NB4 (cell line): ENCODE results near the gene TM9SF1.

Experiments used
- DNase-seq: peaks from one replicate; pipeline ENCODE4 v3.0.0; 2010; ENCODE audit warnings: low read depth
- H3K4me3 ChIP-seq: one replicate; pipeline ENCODE4 v1.5.1; 2011; ENCODE audit warnings: mild to moderate bottlenecking, low read depth, low read length, moderate library complexity
- MAX ChIP-seq: IDR thresholded peaks from 2 replicates; pipeline ENCODE4 v1.6.1; 2011; ENCODE audit warnings: low read depth, low read length
- MYC ChIP-seq: IDR thresholded peaks from 2 replicates; pipeline ENCODE4 v1.6.1; 2011; ENCODE audit warnings: low read depth, low read length
- POLR2A ChIP-seq: IDR thresholded peaks from 2 replicates; pipeline ENCODE4 v1.6.1; 2011; ENCODE audit warnings: mild to moderate bottlenecking; ENCODE audit not compliant: insufficient read length; ENCODE audit errors: extremely low read depth
- TF ChIP-seq, protein P1 (sequence below): IDR thresholded peaks from one replicate; pipeline ENCODE4 v1.5.1; 2012; ENCODE audit warnings: low read depth, low read length

The TM9SF1 gene

DNA sequence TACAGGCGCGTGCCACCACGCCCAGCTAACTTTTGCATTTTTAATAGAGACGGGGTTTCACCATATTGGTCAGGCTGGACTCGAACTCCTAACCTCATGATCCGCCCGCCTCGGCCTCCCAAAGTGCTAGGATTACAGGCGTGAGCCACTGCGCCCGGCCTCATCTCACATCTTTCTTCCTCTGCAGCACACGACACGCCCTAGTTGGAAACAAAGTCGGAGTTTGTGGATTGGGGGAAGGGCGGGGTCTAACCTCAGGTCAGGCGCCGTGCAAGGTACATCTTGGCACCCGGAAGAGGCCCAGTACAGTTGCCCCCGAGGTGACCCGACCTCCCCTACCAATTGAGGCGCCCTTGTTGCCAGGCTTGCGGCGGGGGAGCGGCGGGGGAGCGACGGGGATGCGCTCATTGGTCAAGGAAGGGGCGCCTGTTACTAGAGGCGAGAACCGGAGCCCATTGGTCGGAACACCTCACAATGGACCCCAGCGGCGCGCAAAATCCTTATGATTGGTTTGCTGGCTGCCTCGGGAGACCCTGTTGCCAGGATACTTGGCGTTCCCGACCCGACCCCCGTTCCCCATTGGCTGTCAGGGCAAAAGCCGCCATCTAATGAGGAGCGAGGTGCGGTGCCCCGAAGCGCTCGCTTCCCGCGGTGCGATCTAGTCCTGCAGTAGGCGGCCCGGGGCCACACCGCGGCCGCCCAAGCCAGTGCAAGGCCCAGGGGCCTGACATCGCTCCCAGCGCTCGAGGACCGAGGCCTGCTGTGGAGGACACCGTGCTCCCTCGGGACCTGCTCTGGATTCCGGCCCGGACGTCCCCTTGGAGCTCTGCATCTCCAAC lies 23.6 kb downstream of the TM9SF1 start, which contains the start of gene REC8:
REC8 (plus strand) TSS at position 659 of the 839 bp plus-strand sequence. CDS start 473 bp downstream, outside the sequence.
- no peak for DNase-seq
- no peak within 1 kb of the TSS for H3K4me3 ChIP-seq

DNA sequence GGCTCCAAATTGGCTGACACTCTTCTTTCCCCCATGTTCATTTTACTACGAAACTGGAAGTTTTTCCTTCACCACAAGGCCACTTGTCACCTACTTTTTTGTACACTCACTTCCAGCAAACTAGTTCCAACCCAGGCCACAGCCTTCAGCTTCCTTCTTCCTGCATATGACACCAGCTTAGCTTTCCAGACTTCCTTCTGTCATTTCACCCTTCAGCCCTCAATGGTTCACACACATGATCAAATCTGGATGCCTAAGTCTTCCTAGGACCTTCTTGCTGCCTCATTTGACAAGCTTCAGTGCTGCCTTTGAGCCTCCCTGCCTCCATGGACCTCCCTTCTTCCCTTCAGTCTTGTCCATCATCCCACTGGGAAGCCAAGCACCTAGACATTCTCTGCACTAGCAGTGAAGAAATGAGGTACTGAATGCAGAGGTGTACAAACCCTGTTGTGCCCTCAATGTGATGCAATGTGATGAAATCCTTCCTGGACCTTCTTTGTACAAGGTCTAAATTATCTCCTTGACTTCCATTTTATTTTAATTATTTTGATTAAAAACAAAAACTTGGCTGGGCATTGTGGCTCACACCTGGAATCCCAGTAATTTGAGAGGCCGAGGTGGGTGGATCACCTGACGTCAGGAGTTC lies 27.6 kb downstream of the TM9SF1 start:
- DNase-seq: no peak
- TF ChIP-seq, protein P1, sequence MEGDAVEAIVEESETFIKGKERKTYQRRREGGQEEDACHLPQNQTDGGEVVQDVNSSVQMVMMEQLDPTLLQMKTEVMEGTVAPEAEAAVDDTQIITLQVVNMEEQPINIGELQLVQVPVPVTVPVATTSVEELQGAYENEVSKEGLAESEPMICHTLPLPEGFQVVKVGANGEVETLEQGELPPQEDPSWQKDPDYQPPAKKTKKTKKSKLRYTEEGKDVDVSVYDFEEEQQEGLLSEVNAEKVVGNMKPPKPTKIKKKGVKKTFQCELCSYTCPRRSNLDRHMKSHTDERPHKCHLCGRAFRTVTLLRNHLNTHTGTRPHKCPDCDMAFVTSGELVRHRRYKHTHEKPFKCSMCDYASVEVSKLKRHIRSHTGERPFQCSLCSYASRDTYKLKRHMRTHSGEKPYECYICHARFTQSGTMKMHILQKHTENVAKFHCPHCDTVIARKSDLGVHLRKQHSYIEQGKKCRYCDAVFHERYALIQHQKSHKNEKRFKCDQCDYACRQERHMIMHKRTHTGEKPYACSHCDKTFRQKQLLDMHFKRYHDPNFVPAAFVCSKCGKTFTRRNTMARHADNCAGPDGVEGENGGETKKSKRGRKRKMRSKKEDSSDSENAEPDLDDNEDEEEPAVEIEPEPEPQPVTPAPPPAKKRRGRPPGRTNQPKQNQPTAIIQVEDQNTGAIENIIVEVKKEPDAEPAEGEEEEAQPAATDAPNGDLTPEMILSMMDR: no peak
- TF ChIP-seq POLR2A: no peak
- no peak for TF ChIP-seq MAX
- no peak overlapping the region for H3K4me3 ChIP-seq

More for the DNA sequence above, 23.6 kb downstream of the TM9SF1 start, which contains the start of gene REC8:
- TF ChIP-seq MAX (no peak), POLR2A (no peak), MYC (no peak)
- TF ChIP-seq, protein P1: no peak

- TF ChIP-seq, protein P1: no peak
- no peak for TF ChIP-seq POLR2A
- TF ChIP-seq MAX: no peak
- no peak for TF ChIP-seq MYC
- no peak for DNase-seq
- no peak overlapping the region for H3K4me3 ChIP-seq
These were observed 29.5 kb downstream of the TM9SF1 start for GRCh38 chr14:24165785-24166184.

DNA sequence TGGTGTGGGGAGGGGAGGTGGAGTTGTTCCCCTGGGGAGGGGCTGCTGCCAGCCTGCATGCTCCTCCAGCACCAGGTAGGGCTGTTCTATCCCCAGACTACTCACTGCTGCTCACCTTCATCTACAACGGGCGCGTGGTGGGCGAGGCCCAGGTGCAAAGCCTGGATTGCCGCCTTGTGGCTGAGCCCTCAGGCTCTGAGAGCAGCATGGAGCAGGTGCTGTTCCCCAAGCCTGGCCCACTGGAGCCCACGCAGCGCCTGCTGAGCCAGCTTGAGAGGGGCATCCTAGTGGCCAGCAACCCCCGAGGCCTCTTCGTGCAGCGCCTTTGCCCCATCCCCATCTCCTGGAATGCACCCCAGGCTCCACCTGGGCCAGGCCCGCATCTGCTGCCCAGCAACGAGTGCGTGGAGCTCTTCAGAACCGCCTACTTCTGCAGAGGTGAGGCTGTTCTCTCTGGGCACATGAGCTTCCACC lies 30.7 kb downstream of the TM9SF1 start:
- no peak for DNase-seq
- H3K4me3 ChIP-seq: no peak overlapping the region
- TF ChIP-seq MAX: no peak
- no peak for TF ChIP-seq MYC
- TF ChIP-seq, protein P1: no peak
- TF ChIP-seq POLR2A: no peak

DNA sequence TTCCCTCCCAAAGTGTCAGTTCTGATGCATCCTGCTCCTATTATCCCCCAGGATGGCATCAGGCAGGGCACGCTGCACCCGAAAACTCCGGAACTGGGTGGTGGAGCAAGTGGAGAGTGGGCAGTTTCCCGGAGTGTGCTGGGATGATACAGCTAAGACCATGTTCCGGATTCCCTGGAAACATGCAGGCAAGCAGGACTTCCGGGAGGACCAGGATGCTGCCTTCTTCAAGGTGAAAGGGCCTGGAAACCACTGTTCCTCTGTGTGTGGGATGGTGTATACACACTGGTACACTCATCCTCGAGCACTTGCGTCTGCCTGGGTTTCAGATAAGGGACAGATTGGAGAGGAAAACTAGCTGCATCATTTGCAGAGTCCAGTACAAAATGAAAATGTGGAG lies 33.1 kb downstream of the TM9SF1 start:
- no peak for TF ChIP-seq MYC
- TF ChIP-seq MAX: no peak
- TF ChIP-seq, protein P1: no peak
- no peak for DNase-seq
- H3K4me3 ChIP-seq: peak overlapping the region; percentile 78
